NCI-H2107 (cell line): Measurements from ENCODE around the gene TNFSF9.
"Not testable (repeated sequence)": the region's sequence is repeated elsewhere in the genome, so short reads cannot be mapped to it uniquely, and the experiment has no call there.

Source experiments
- DNase-seq: peaks from one replicate; lab custom pipeline; 2025; lab: John Stamatoyannopoulos, UW

The TNFSF9 gene

GRCh38 chr19:6532244-6532999, 1.6 kb downstream of the TNFSF9 start:
- DNase-seq, result no peak

GRCh38 chr19:6533000-6533328, 2.1 kb downstream of the TNFSF9 start:
- DNase-seq, result no peak

- DNase-seq, result no peak
These were observed 3.1 kb downstream of the TNFSF9 start for GRCh38 chr19:6533746-6534418.

GRCh38 chr19:6534451-6535093, 3.7 kb downstream of the TNFSF9 start:
- no peak for DNase-seq

GRCh38 chr19:6535558-6536137, 4.8 kb downstream of the TNFSF9 start:
- no peak for DNase-seq

- no peak for DNase-seq
These were observed 8.7 kb downstream of the TNFSF9 start for GRCh38 chr19:6539514-6539913.

- no peak for DNase-seq
These were observed 10.3 kb downstream of the TNFSF9 start for GRCh38 chr19:6540918-6541689.

GRCh38 chr19:6543866-6544347, 13.1 kb downstream of the TNFSF9 start:
- no peak for DNase-seq

- not testable (repeated sequence) for DNase-seq
These were observed 19.9 kb downstream of the TNFSF9 start for GRCh38 chr19:6550679-6551078.

GRCh38 chr19:6551091-6551490, 20.3 kb downstream of the TNFSF9 start:
- DNase-seq, result no peak

GRCh38 chr19:6551607-6552450, 21.0 kb downstream of the TNFSF9 start:
- DNase-seq, result no peak

- DNase-seq, result no peak
These were observed 25.2 kb downstream of the TNFSF9 start for GRCh38 chr19:6556043-6556449.

GRCh38 chr19:6556480-6557195, 25.8 kb downstream of the TNFSF9 start:
- DNase-seq, result no peak

- DNase-seq, result not testable (repeated sequence)
These were observed 31.6 kb downstream of the TNFSF9 start for GRCh38 chr19:6562437-6562836.

- no peak for DNase-seq
These were observed 33.6 kb downstream of the TNFSF9 start for GRCh38 chr19:6564393-6564792.

- DNase-seq, result not testable (repeated sequence)
These were observed 35.9 kb downstream of the TNFSF9 start for GRCh38 chr19:6566727-6567126.

GRCh38 chr19:6568010-6568526, 37.2 kb downstream of the TNFSF9 start:
- no peak for DNase-seq

GRCh38 chr19:6568816-6569215, 38.0 kb downstream of the TNFSF9 start:
- DNase-seq, result no peak

- no peak for DNase-seq
These were observed 39.9 kb downstream of the TNFSF9 start for GRCh38 chr19:6570764-6571163.

- DNase-seq, result no peak
These were observed 40.3 kb downstream of the TNFSF9 start for GRCh38 chr19:6571167-6571566.
